ENCODE results near the gene SLC13A3. TPM values are rescaled to one million over a fixed set of nuclear protein-coding genes. Genes with fewer than 3 reads are reported as not detected.

The SLC13A3 gene
- total RNA-seq, 1 donor from 2014 or later = not detected

DNA sequence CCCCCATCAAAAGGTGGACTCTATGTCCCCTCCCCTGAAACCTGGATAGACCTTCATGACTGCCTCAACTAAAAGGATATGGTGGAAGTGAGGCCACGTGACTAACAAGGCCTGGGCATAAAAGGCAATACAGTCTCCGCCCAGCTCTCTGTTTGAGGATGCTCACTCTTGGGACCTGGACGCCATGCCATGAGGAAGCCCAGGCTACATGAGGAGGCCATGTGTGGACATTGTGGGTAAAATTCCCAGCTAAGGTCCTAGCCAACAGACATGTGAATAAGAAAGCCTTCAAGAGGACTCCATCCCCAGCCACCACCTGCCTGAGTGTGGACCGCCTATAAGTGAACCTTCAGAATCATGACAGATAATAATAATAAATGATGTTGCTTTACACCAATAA is 130.7 kb downstream of the SLC13A3 start:
- H3K27me3 ChIP-seq = no peaks in the 10 kb centered on the region
- H3K4me1 ChIP-seq = no peaks in the 10 kb centered on the region
- H3K4me3 ChIP-seq = no peak overlapping the region
- TF ChIP-seq, protein P1, sequence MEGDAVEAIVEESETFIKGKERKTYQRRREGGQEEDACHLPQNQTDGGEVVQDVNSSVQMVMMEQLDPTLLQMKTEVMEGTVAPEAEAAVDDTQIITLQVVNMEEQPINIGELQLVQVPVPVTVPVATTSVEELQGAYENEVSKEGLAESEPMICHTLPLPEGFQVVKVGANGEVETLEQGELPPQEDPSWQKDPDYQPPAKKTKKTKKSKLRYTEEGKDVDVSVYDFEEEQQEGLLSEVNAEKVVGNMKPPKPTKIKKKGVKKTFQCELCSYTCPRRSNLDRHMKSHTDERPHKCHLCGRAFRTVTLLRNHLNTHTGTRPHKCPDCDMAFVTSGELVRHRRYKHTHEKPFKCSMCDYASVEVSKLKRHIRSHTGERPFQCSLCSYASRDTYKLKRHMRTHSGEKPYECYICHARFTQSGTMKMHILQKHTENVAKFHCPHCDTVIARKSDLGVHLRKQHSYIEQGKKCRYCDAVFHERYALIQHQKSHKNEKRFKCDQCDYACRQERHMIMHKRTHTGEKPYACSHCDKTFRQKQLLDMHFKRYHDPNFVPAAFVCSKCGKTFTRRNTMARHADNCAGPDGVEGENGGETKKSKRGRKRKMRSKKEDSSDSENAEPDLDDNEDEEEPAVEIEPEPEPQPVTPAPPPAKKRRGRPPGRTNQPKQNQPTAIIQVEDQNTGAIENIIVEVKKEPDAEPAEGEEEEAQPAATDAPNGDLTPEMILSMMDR (IDR thresholded peaks at IDR 0.05) = no peak
- no peak for DNase-seq (ENCODE audit: low spot score in 2 of 2)
- H3K9me3 ChIP-seq = no peaks in the 10 kb centered on the region
- H3K27ac ChIP-seq = no peak overlapping the region
- H3K36me3 ChIP-seq = no peaks in the 10 kb centered on the region
- intact Hi-C loops (cut with DNase I) = no loop called here

GRCh38 chr20:46519471-46520068 is 131.7 kb downstream of the SLC13A3 start:
- intact Hi-C loops (cut with DNase I) = no loop called here
- H3K9me3 ChIP-seq = no peaks in the 10 kb centered on the region
- H3K27me3 ChIP-seq = no peaks in the 10 kb centered on the region
- no peaks in the 10 kb centered on the region for H3K36me3 ChIP-seq
- no peak overlapping the region for H3K27ac ChIP-seq
- TF ChIP-seq, protein P1 (IDR thresholded peaks at IDR 0.05) = no peak
- no peak overlapping the region for H3K4me3 ChIP-seq
- no peak for DNase-seq (ENCODE audit: low spot score in 2 of 2)
- H3K4me1 ChIP-seq = no peaks in the 10 kb centered on the region

DNA sequence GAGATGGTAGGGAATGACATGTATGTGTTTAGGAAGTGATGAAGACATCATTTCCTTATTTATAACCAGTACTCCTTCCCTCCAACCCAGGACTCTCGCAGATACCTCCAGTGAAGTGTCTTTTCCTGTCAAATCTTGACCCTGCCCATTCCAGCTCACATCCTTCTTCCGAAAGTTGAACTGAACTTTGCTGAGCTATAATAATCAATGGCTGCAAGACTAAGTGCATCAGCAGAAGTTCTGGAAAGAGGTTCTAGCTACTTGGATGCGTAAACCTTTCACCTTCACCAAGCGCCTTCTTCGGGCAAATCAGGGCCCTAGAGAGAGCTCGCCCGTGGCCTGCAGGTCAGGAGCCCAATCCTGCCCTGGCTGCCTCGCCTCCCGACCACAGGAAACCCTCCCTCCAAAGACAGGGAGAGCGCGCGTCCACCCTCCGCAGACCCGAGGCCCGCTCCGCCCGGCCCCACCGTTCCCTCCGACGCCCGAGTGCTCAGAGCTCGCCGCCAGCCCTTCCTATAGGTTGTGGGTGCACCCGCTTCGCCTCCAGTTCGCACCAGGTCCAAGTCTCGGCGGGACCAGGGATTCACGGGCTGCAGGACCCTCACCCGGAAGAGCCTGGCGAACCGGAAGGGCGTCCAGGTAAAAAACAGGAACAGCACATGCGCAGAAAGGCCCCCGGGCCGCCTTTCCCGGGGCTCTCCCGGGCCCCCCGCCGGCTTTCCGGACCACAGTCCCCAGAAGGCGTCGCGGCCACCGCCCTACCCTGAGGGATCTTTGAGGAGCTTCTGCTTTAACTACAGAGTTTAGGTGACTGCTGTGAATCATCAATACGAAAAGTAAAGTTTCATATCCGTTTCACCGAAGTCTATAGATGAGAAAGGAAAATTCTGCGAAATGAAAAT is 138.1 kb downstream of the SLC13A3 start, which contains the start of gene ZNF334:
Gene ZNF334, minus strand, starts transcription at position 617 of the 902 bp plus-strand sequence. CDS start 1,457 bp downstream, outside the sequence.
- Histone ChIP-seq H3K4me3 (peak within 1 kb of the TSS; percentile 67 to 76), H3K27ac (peak within 1 kb of the TSS in 1 of 2 donors; percentile 39), H3K27me3 (no peaks in the 10 kb centered on the region), H3K36me3 (no peaks in the 10 kb centered on the region), H3K9me3 (no peaks in the 10 kb centered on the region), H3K4me1 (peaks cover 0 to 2% of the 10 kb centered on the region in 2 donors)
- no peak for DNase-seq (ENCODE audit: low spot score in 2 of 2)
- intact Hi-C loops (cut with DNase I) = no loop called here
- TF ChIP-seq, protein P1 (IDR thresholded peaks at IDR 0.05) = no peak

GRCh38 chr20:46509523-46509922 is 141.7 kb downstream of the SLC13A3 start:
- TF ChIP-seq, protein P1 (IDR thresholded peaks at IDR 0.05) = no peak

More at GRCh38 chr20:46509523-46509922, 141.7 kb downstream of the SLC13A3 start:
- no peaks in the 10 kb centered on the region for H3K9me3 ChIP-seq
- H3K36me3 ChIP-seq = no peaks in the 10 kb centered on the region
- no peak overlapping the region for H3K27ac ChIP-seq
- intact Hi-C loops (cut with DNase I) = no loop called here
- no peaks in the 10 kb centered on the region for H3K27me3 ChIP-seq
- DNase-seq (ENCODE audit: low spot score in 2 of 2) = no peak
- H3K4me3 ChIP-seq = no peak overlapping the region
- peaks cover 0 to 2% of the 10 kb centered on the region in 2 donors for H3K4me1 ChIP-seq

Other genes starting within 250 kb of the SLC13A3 start
- gene ELMO2, start 244.8 kb downstream of the SLC13A3 start, total RNA-seq = 77.5 TPM
- gene ZNF334, start 137.9 kb downstream of the SLC13A3 start, total RNA-seq = not detected
- not detected for gene OCSTAMP, start 100.8 kb downstream of the SLC13A3 start, total RNA-seq
- 30.8 TPM for gene TP53RK, start 38.0 kb upstream of the SLC13A3 start, total RNA-seq
- gene SLC2A10, start 58.2 kb upstream of the SLC13A3 start, total RNA-seq = 13.1 TPM
- 15.4 TPM for gene EYA2, start 243.4 kb upstream of the SLC13A3 start, total RNA-seq

Data from ascending aorta (tissue), 2 donors.